UCSD-AML1 (cell line): Measurements from ENCODE around the gene PER3.
A peak's percentile ranks its signal among the peaks of the same experiment; 100 is the strongest.
"Not testable (repeated sequence)": the region's sequence is repeated elsewhere in the genome, so short reads cannot be mapped to it uniquely, and the experiment has no call there.

Experiments
- DNase-seq: peaks from one replicate; lab custom pipeline; 2025; ENCODE audit not compliant: unreplicated experiment; lab: John Stamatoyannopoulos, UW

PER3 gene

DNA sequence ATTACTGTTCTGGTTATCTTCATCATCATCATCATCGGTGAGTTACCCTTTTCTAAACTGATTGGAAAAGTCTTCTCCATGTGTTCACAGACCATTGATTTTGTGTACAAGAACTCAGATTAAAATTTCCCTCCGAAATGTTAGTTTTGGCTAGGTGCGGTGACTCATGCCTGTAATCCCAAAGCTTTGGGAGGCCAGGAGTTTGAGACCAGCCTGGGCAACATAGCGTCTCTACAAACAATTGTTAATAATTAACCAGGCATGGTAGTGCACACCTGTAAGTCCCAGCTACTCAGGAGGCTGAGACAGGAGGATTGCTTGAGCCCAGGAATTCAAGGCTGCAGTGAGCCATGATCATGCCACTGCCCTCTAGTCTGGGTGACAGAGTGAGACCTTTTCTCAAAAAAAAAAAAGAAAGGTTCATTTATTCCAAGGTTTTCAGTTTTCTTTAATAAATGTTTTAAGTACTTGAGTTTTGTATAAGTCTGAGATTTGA, 5.9 kb upstream of the PER3 start:
- no peak for DNase-seq

DNA sequence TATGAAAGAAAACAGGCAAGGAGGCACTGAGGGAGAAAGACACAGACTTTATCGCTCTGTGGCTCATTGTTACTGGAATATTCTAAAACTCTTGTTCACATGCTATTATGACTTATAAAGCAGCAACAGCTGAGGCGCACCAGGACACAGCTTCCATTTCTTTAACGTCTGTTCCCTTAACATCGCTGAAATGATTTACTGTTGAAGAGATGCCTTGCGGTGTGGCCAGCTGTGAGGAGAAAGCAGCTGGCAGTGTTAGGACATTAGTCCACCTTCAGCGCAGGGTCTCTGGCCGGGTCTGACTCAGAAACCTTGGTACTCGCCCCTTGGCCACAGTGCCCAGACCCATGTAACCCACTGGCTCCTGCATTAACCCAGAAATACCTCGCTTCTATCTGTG, 3.1 kb upstream of the PER3 start:
- DNase-seq = no peak

DNA sequence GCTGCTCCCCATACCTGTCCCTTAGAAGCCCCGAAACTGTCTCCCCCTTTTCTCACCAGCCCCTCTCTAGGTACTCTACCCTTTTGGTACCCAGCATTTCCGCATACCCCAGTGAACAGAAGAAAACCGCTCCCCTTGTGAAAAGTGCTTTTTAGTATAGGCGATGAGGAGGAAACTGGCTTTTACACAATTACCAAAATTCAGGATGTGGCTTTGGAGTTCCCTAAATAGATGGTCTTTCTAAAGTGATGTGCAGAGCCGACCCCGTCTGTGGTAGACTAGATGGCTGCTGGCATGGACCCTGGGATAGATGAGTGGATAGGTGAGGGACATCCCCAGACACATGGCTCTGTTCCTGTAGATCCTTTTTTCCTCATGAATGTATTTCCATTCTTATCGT, 2.6 kb upstream of the PER3 start:
- DNase-seq = peak; percentile 20

DNA sequence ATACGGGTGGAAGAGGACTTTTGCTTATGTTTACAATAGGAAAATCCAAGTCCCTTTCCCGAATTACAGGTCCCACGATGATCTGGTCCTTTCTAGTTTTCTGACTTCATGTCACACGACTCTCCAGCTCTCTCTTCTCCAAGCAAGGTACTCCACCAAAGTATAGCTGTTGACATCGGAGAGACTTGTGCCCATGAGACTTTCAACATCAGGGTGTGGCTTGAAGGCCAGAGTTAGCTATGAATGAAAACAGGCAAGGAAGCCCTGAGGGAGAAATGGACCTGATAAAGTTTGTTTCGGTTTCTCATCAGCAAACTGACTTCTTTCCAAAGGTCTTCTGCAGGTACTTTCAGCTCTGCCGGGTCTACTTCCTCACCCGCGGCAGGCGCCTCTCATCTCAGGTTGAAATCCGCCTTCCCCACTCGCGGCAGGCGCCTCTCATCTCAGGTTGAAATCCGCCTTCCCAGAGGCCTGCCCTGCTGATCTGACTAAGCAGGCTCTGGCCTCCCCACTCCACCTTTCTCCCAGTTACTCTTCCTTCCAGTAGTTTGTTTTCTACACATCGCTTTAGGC, 2.1 kb upstream of the PER3 start:
- no peak for DNase-seq

DNA sequence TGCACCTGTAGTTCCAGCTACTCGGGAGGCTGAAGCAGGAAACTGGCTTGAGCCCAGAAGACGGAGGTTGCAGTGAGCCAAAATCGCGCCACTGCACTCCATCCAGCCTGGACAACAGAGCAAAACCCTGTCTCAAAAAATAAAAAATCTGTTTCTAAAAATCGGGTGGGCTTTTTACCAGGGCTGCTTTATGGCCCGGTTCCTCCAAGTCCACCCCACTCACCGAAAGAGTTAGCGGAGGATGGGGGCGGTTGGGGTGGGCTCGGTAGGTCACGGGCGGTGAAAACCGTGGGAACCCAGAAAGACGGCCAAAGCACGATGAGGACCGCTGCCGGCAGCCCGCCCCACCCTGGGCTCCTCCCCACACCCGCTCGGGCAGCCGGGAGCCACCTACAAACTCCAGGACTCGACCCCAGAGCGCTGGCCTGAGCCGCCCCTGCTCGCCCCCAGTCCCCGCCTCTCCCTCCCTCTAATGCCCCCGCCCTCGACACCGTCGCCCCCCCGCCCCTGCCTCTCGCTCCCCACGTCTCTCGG, 846 bp upstream of the PER3 start:
- DNase-seq = peak; percentile 57

DNA sequence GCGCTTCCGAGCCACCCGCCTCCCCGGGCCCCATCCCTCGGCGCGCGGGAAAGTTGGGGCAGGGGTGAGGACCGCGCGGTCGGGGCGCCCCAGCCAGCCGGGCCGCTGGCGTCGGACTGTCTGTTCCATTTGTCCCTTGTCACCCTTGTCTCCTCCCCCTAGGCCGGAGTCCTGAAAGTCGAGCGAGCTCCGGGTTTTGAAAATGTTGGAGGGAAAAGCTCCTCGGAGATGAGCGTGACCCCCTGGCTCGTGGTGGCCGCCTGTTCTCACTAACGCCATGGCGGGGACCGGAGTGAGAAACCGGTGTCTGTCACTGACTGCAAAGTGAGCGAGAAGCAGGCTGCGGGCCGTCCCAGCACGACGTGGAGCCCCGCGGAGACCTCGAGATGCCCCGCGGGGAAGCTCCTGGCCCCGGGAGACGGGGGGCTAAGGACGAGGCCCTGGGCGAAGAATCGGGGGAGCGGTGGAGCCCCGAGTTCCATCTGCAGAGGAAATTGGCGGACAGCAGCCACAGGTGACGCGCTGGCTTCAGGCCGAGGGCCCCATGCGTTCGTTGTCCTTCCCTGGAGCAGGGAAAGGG, 491 bp downstream of the PER3 start:
- no peak for DNase-seq

DNA sequence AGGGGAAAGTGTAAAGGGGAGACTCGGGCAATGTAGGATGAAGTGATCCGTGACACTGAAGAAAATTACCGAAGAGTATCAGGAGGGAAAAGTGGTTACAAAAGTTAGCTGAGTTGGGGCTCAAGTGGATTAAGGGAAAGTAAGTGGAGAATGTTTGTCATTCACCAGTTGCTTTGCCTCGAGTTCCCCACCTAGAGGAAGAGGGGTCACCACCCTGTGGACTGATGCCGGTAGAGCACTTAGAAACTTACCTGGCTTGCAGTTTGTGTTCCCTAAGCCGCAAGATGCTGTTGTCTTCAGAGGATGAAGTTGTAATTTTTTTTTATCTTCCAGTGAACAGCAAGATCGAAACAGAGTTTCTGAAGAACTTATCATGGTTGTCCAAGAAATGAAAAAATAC, 1.0 kb downstream of the PER3 start:
- no peak for DNase-seq

DNA sequence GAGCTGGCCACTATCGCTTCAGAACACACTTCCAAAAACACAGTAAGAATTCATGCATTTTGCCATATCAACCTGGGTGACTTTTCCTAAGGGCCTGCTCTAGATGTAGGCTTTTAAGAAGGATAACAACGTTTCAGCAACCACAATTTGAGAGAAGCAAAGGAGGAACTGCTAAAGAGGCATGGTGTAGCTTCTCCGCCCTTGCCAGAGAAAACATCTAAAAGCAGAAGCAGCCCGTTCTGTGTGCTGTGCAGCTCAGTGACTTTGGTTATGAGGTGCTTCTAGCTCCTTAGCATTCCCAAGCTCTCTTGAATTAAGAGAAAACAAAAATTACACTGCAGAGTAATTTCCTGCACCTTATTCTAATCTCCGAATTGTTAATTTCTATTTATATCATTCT, 2.7 kb downstream of the PER3 start:
- no peak for DNase-seq

DNA sequence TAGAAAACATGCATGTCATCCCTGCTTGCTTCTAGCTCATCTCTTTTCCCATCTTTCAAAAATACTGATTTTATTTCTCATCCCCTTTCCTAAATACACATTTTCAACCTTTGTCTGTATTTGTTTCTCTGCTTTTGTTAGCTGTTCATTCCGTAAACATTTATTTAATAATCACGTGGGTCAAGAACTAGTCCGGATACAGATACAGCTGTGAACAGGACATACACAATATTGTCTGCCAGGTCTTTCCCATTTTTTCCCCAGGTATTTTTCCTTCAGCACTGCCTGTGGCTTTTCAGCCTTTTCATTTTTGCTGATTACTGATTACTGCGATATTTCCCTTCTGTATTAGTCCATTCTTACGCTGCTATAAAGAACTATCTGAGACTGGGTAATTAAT, 5.7 kb downstream of the PER3 start:
- DNase-seq = no peak

DNA sequence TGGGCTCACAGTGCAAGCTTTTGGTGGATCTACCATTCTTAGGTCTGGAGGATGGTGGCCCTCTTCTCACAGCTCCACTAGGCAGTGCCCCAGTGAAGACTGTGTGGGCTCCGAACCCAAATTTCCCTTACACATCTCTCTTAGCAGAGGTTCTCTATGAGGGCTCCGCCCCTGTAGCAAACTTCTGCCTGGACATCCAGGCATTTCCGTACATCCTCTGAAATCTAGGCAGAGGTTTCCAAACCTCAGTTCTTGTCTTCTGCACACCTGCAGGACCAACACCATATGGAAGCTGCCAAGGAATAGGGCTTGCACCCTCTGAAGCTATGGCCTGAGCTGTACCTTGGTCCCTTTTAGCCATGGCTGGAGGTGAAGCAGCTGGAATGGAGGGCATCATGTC, 6.9 kb downstream of the PER3 start:
- DNase-seq = not testable (repeated sequence)

DNA sequence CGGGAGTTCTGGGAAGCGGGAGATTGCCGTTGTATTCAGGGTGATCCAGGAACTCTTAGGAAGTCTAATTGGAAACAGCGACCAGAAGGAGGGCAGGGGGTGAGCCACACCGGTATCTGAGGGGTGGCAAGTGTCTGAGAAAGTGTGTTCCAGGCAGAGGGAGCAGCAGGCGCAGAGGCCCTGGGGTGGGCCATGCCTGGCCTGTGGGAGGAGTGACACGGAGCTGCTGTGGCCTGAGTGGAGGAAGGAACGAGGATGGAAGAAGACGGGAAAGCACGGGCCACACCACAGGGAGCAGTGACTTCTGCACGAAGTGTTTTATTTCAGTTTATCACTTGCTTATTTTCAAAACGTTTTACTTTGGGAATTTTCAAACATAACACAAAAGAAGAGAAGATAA, 11.3 kb downstream of the PER3 start:
- no peak for DNase-seq

DNA sequence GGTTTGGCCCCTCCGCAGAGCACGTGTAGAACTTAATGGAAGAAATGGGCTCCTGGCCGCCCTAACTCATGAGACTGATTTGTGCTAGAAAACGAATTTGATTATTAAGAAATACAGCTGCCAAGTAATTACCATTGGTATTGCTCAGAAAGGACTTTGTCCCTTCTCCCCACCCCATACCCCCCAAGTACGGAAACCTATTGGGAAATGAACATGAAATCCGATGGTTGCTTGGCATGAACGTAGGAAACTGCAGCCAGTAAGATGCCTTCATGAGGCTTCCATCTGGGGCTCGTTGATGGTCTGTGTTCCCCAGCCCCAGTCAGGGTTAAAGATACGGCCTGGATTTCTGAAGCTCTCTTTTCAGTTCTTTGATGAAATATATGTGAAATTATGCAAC, 21.4 kb downstream of the PER3 start:
- DNase-seq = no peak

DNA sequence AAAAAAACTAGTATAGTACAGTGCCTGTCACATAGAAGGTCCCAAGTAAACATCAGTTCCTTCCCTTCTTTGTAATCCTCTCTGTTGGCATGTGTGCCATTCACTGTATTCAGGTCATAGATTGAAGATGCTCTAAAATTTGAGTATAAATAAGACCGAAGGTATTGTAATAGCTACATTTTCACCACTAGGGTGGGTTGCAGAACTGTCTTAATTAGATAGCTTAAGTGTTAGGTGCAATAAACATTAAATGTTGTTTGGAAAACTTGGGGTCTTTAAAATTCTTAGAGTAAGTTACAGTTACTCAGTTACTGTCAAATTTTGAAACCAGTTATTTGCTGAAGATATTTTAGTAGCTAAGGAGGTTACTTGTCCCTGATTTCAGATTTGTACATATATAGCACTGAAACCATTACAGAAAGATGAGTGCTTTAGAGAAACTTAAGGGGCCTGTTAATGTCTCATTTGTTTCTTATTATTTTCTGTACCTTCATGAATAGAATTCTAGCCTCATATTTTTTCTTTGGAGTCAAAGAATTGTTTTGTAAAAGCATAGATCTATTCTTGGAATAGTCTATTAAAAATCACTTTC, 24.3 kb downstream of the PER3 start:
- no peak for DNase-seq

DNA sequence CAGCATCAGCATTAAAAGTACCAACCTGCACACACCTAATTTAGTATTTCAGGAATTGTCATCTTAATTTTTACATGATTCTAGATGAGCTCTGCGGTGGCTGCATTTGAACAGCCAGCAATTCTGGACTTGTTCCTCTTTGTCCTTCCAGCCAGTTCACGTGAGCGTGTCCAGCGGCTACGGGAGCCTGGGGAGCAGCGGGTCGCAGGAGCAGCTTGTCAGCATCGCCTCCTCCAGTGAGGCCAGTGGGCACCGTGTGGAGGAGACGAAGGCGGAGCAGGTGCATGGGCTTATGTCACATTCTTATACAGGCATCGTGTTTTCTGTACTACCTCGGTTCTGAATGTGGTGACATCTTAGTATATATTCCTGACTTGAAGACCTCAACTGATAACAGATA, 25.7 kb downstream of the PER3 start:
- no peak for DNase-seq

DNA sequence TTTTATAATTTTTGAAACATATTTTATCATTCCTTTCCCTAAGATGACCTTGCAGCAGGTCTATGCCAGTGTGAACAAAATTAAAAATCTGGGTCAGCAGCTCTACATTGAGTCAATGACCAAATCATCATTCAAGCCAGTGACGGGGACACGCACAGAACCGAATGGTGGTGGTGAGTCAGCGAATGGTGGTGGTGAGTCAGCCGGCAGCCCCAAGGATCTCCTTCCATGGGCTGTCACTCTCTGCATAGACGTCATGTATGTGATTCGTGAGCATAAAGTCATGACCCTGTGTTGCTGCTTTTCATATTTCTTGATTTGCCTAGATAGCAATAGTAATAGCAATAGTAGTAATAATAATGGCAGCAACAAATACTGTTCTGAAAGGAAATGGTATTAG, 26.3 kb downstream of the PER3 start:
- DNase-seq = peak; percentile 46

DNA sequence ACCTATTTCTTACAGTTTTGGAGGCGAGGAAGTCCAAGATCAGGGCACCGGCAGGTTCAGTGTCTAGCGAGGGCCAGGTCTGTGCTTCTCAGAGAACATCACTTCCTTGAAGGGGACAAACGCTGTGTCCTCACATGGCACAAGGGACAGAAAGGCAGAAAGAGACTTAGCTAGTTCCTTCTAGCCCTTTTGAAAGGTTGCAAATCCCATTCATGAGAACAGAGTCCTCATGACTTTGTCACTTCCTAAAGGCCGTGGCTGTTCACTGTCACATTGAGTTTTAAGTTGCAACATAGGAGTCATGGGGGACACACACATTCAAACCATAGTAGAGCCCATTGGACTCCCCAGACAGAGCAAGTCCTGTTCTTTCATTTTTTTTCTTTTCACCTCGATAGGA, 27.4 kb downstream of the PER3 start:
- no peak for DNase-seq

DNA sequence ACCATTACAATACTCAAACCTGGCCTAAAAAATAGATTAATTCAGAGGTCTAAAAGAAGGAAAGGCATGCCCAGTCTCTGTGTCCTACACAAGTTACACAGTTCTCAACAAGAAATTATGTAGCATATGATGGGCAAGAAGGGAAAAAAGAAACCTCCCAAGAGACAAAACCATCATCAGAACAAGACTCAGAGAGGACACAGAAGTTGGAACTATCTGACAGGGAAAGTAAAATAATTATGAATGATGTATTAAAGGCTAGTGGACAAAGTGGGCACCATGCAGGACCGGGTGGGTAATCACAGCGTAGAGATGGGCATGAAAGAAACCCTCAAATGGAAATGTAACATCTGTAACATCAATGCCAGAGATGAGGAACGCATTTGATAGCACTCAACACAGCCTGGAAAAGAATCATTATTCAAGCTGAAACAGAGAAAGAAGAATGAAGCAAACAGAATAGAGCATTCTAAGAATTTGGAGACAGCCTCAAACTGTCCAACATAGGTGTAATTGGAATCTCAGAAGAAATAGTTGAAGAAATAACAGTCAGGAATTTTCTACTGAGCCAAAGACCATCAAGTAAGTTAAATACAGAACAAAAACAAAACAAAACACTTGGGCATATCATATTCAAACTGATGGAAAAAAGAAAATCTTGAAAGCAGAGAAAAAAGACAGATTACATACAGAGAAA, 29.7 kb downstream of the PER3 start:
- no peak for DNase-seq

DNA sequence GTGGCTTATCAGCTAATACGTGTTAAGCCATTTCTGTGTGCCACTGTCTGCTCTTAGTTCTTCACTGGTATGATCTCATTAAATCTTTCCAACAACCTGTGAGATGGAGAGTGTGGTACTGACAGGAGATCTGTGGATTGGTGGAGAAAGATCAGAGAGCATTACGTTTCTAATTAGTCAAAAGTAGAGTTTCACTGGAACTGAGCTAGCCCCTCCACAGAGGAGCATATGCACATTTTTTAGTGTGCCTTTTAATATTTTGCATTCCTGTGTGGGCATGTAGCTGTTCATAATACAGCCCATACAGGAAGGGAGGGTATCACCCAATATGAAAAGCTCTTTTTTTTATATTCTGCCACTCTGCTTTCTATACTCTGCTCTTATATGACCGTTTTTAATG, 37.2 kb downstream of the PER3 start:
- no peak for DNase-seq

DNA sequence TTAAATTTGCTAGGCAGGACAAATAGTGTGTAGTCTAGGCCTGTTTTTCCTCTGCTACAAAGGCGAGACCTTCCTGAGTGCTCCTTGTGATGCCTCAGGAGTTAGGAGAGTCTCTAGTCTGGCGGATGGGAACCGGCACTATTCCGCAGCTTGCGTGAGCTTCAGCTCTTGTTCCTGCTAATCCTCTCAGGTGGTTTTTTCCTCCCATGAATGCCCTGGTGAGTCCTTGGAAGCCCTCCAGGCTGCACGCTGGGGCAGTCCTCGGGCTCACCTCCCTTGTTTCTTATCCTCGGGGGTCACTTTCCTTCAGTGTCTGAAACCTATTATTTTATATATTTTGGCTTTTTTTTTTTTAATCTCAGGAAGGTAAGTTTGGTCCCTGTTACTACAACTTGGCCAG, 40.6 kb downstream of the PER3 start:
- DNase-seq = no peak

DNA sequence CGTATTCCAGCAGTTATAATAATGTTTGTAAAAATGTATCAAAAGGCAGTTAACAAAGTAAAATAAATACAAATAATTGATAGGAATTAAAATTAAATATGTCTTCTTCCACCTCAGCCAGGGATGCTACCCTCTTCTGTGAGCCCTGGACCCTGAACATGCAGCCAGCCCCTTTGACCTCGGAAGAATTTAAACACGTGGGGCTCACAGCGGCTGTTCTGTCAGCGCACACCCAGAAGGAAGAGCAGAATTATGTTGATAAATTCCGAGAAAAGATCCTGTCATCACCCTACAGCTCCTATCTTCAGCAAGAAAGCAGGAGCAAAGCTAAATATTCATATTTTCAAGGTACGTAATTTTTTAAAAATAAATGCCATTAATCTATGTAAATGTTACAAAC, 42.3 kb downstream of the PER3 start:
- DNase-seq = no peak

DNA sequence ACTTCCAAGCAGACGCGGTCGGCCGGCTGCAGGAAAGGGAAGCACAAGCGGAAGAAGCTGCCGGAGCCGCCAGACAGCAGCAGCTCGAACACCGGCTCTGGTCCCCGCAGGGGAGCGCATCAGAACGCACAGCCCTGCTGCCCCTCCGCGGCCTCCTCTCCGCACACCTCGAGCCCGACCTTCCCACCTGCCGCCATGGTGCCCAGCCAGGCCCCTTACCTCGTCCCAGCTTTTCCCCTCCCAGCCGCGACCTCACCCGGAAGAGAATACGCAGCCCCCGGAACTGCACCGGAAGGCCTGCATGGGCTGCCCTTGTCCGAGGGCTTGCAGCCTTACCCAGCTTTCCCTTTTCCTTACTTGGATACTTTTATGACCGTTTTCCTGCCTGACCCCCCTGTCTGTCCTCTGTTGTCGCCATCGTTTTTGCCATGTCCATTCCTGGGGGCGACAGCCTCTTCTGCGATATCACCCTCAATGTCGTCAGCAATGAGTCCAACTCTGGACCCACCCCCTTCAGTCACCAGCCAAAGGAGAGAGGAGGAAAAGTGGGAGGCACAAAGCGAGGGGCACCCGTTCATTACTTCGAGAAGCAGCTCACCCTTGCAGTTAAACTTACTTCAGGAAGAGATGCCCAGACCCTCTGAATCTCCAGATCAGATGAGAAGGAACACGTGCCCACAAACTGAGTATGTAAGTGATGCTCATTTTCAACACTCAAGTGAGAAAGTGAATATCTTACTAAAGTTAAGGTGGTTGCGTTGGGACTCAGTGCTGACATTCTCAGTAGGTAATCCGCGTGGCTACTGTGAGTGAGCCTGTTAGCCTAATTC, 43.2 kb downstream of the PER3 start:
- DNase-seq = no peak
